Cardiac ventricle fibroblast (primary cell): Measurements from ENCODE around the gene CACNG6. TPM values are rescaled to one million over a fixed set of nuclear protein-coding genes. Genes with fewer than 3 reads are reported as not detected.

Experiments
- total RNA-seq: library from RNA; depleted of rRNA; stranded (reverse); fragments of >200 nt; gene quantifications from 2 replicates; pipeline ENCODE4 v1.2.3, GENCODE V29; 2015

The CACNG6 gene, protein sequence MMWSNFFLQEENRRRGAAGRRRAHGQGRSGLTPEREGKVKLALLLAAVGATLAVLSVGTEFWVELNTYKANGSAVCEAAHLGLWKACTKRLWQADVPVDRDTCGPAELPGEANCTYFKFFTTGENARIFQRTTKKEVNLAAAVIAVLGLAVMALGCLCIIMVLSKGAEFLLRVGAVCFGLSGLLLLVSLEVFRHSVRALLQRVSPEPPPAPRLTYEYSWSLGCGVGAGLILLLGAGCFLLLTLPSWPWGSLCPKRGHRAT
- total RNA-seq: 0.68 and 1.8 TPM in 2 replicates

DNA sequence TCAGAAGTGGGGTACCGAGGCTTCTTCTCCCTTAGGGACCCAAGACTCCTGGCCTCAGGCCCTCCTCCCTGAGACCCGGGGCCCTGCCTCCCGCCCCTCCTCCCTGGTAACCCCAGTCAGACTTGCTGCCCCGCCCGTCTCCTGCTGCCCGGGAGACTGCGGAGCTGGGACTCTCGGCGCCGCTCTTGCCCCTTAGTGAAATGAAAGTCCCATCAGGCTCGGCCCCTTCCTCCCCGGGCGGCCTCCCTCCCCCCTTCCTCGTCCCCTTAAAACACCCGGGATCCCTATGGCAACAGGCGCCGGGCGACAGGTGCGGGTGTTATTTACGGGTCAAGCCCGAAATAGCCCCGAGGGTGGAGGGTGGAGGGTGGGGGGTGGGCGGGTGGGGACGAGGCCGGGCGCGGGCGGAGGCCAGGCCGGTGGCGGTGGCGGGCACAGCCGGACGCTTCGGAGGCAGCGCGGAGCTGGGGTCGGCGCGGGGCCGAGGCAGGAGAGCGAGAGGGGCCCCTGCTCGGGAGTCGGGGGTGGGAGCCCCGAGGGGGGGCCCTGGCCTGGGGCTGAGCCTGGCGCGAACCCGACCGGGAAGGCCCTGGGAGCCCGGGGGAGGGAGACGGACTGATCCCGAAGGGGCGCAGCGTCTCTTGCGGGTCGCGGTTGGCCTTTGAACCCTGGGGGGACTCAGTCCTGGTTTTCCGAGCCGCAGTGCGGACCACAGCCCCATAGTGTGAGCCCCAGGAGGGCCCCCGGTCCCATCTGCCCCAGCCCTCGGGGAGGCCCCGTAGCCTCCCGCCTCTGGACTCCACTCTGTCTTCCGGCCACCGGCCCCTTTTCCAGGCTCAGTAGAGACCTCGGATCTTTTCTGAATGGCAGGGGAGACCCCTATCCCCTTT lies at the start of gene CACNG6:
Gene CACNG6 (plus strand): TSS at position 414 of the 890 bp plus-strand sequence. CDS start 1,241 bp downstream, outside the sequence.

DNA sequence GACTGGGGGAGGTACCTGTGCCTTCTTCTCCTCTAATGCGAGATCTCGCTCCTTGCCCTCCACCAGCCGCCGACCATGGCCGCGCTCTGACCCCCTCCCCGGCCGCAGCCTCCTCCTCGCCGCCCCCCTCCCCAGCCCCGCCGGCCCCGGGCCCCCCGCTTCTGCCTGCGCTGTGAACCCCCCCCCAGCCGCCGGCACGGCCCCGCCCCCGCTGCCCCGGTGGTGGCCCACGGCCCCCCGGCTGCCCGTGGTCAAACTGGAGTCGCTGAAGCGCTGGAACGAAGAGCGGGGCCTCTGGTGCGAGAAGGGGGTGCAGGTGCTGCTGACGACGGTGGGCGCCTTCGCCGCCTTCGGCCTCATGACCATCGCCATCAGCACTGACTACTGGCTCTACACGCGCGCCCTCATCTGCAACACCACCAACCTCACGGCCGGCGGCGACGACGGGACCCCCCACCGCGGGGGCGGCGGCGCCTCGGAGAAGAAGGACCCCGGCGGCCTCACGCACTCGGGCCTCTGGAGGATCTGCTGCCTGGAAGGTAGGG lies 28.5 kb upstream of the CACNG6 start, which contains the start of gene CACNG8:
Gene CACNG8 (plus strand): TSS at position 51 of the 545 bp plus-strand sequence.

Other genes with a start within 250 kb of the CACNG6 start
- gene NLRP12, start 167.3 kb upstream of the CACNG6 start, total RNA-seq: 0.06 and 0.24 TPM in 2 replicates
- gene MYADM, start 123.8 kb upstream of the CACNG6 start, total RNA-seq: 41.5 and 49.5 TPM in 2 replicates
- not detected in 2 replicates for gene PRKCG, start 109.4 kb upstream of the CACNG6 start, total RNA-seq
- 3.5 and 9.0 TPM in 2 replicates for gene CACNG7, start 82.4 kb upstream of the CACNG6 start, total RNA-seq
- gene CACNG8, start 28.7 kb upstream of the CACNG6 start, total RNA-seq: 0.39 and 1.1 TPM in 2 replicates
- gene VSTM1, start 72.3 kb downstream of the CACNG6 start, total RNA-seq: not detected in 2 replicates
- gene TARM1, start 89.7 kb downstream of the CACNG6 start, total RNA-seq: not detected in 2 replicates
- 0.69 TPM in 1 of 2 replicates, not detected in the other for gene OSCAR, start 109.2 kb downstream of the CACNG6 start, total RNA-seq
- 5.2 and 6.7 TPM in 2 replicates for gene NDUFA3, start 111.2 kb downstream of the CACNG6 start, total RNA-seq
- 16.7 and 22.3 TPM in 2 replicates for gene TFPT, start 124.0 kb downstream of the CACNG6 start, total RNA-seq
- 38.3 and 47.2 TPM in 2 replicates for gene PRPF31, start 124.1 kb downstream of the CACNG6 start, total RNA-seq
- gene CNOT3, start 146.1 kb downstream of the CACNG6 start, total RNA-seq: 29.0 and 71.3 TPM in 2 replicates
- 2.6 and 4.3 TPM in 2 replicates for gene LENG1, start 168.1 kb downstream of the CACNG6 start, total RNA-seq
- gene TMC4, start 181.5 kb downstream of the CACNG6 start, total RNA-seq: 0.44 TPM in 1 of 2 replicates, not detected in the other
- gene MBOAT7, start 197.9 kb downstream of the CACNG6 start, total RNA-seq: 146 and 153 TPM in 2 replicates
- gene TSEN34, start 199.7 kb downstream of the CACNG6 start, total RNA-seq: 114 and 134 TPM in 2 replicates
- gene RPS9, start 209.2 kb downstream of the CACNG6 start, total RNA-seq: 2,120 and 2,256 TPM in 2 replicates
- not detected in 2 replicates for gene LILRB3, start 231.4 kb downstream of the CACNG6 start, total RNA-seq